Measurements from ENCODE around the gene POLD3. TPM values are rescaled to one million over a fixed set of nuclear protein-coding genes. Genes with fewer than 3 reads are reported as not detected.
A peak's percentile ranks its signal among the peaks of the same experiment; 100 is the strongest.

The POLD3 gene
- total RNA-seq, 1 experiment from 2014 or later: 19.5 TPM

- no peaks in the 10 kb centered on the region for H3K27me3 Mint-ChIP-seq (ENCODE audit: insufficient read depth, unreplicated experiment)
- CTCF ChIA-PET: interaction anchor here (0.7 to 1.5 kb wide), 7 partner anchors 20 to 650 kb away, joined by 3 to 6 read pairs (median 3); no protein-coding TSS in a partner anchor
- no peaks in the 10 kb centered on the region for H3K9me3 Mint-ChIP-seq (ENCODE audit: unreplicated experiment)
- BruUV-seq (replicated peaks): no TSS peak
- no peak for DNase-seq (ENCODE audit: unreplicated experiment)
- no peak for TF ChIP-seq CTCF (IDR thresholded peaks at IDR 0.05; ENCODE audit: unreplicated experiment)
- H3K36me3 Mint-ChIP-seq (ENCODE audit: insufficient read depth, unreplicated experiment): no peaks in the 10 kb centered on the region
- POLR2A ChIA-PET: no interaction called here
- no peak overlapping the region for H3K4me3 Mint-ChIP-seq (ENCODE audit: unreplicated experiment)
- intact Hi-C loops (cut with micrococcal nuclease): no loop called here
- peaks cover 20% of the 10 kb centered on the region for H3K4me1 Mint-ChIP-seq (ENCODE audit: insufficient read depth, unreplicated experiment)
- peak overlapping the region; percentile 73 for H3K27ac Mint-ChIP-seq (ENCODE audit: low read depth, unreplicated experiment)
Observed at GRCh38 chr11:74673693-74674360, 81.4 kb downstream of the POLD3 start.

GRCh38 chr11:74675761-74676160, 83.4 kb downstream of the POLD3 start:
- no peak overlapping the region for H3K4me3 Mint-ChIP-seq (ENCODE audit: unreplicated experiment)
- H3K27ac Mint-ChIP-seq (ENCODE audit: low read depth, unreplicated experiment): no peak overlapping the region
- intact Hi-C loops (cut with micrococcal nuclease): no loop called here

GRCh38 chr11:74676596-74676995, 84.2 kb downstream of the POLD3 start:
- POLR2A ChIA-PET: no interaction called here
- Mint-ChIP-seq H3K27ac (ENCODE audit: low read depth, unreplicated experiment) (no peak overlapping the region), H3K36me3 (ENCODE audit: insufficient read depth, unreplicated experiment) (no peaks in the 10 kb centered on the region), H3K4me1 (ENCODE audit: insufficient read depth, unreplicated experiment) (peaks cover 20% of the 10 kb centered on the region), H3K4me3 (ENCODE audit: unreplicated experiment) (no peak overlapping the region), H3K9me3 (ENCODE audit: unreplicated experiment) (no peaks in the 10 kb centered on the region), H3K27me3 (ENCODE audit: insufficient read depth, unreplicated experiment) (no peaks in the 10 kb centered on the region)
- CTCF ChIA-PET: interaction anchor here (0.6 to 1.4 kb wide), 5 partner anchors 13 to 42 kb away, joined by 3 to 5 read pairs (median 4); no protein-coding TSS in a partner anchor
- no TSS peak for BruUV-seq (replicated peaks)
- intact Hi-C loops (cut with micrococcal nuclease): no loop called here
- no peak for TF ChIP-seq CTCF (IDR thresholded peaks at IDR 0.05; ENCODE audit: unreplicated experiment)
- DNase-seq (ENCODE audit: unreplicated experiment): no peak

More at GRCh38 chr11:74675761-74676160, 83.4 kb downstream of the POLD3 start:
- Mint-ChIP-seq H3K9me3 (ENCODE audit: unreplicated experiment) (no peaks in the 10 kb centered on the region), H3K27me3 (ENCODE audit: insufficient read depth, unreplicated experiment) (no peaks in the 10 kb centered on the region), H3K36me3 (ENCODE audit: insufficient read depth, unreplicated experiment) (no peaks in the 10 kb centered on the region), H3K4me1 (ENCODE audit: insufficient read depth, unreplicated experiment) (peaks cover 20% of the 10 kb centered on the region)
- no peak for DNase-seq (ENCODE audit: unreplicated experiment)
- TF ChIP-seq CTCF (IDR thresholded peaks at IDR 0.05; ENCODE audit: unreplicated experiment): no peak
- BruUV-seq (replicated peaks): no TSS peak
- CTCF ChIA-PET: interaction anchor here (0.9 to 1.2 kb wide), 3 partner anchors 26 to 27 kb away, joined by 3 to 5 read pairs (median 3); no protein-coding TSS in a partner anchor
- POLR2A ChIA-PET: no interaction called here

- H3K27ac Mint-ChIP-seq (ENCODE audit: low read depth, unreplicated experiment): no peak overlapping the region
- POLR2A ChIA-PET: no interaction called here
Observed at GRCh38 chr11:74677131-74677530, 84.7 kb downstream of the POLD3 start.

More at GRCh38 chr11:74677131-74677530, 84.7 kb downstream of the POLD3 start:
- CTCF ChIA-PET: interaction anchor here (0.6 to 1.4 kb wide), 5 partner anchors 12 to 42 kb away, joined by 3 to 5 read pairs (median 4); no protein-coding TSS in a partner anchor
- no TSS peak for BruUV-seq (replicated peaks)
- TF ChIP-seq CTCF (IDR thresholded peaks at IDR 0.05; ENCODE audit: unreplicated experiment): no peak
- intact Hi-C loops (cut with micrococcal nuclease): no loop called here
- Mint-ChIP-seq H3K36me3 (ENCODE audit: insufficient read depth, unreplicated experiment) (no peaks in the 10 kb centered on the region), H3K27me3 (ENCODE audit: insufficient read depth, unreplicated experiment) (no peaks in the 10 kb centered on the region), H3K4me3 (ENCODE audit: unreplicated experiment) (no peak overlapping the region), H3K9me3 (ENCODE audit: unreplicated experiment) (no peaks in the 10 kb centered on the region), H3K4me1 (ENCODE audit: insufficient read depth, unreplicated experiment) (peaks cover 17% of the 10 kb centered on the region)
- DNase-seq (ENCODE audit: unreplicated experiment): no peak
